ENCODE results near the gene CST9L. TPM values are rescaled to one million over a fixed set of nuclear protein-coding genes. Genes with fewer than 3 reads are reported as not detected.

Gene CST9L
- total and polyA plus RNA-seq, 11 donors = not detected

DNA sequence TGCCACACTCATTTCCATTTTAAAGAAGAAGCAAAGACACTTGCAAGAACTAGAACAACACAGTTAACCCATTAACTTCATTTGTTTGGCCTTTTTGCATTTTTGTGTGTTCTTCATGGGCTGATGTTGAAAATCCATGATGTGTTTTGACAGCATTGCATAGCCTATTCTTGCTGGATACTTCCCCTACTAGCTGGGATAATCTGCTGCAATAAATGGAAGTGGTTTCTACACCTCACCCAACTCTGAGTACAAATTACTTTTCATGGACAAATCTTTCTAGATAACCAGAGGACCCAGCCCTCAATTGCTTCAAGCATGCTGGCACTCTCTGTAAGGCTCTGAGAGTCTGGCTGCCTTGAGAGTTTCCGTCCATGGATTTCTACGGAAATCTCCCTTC is 26.5 kb downstream of the CST9L start:
- TF ChIP-seq POLR2A (IDR thresholded peaks at IDR 0.05) = no peak
- TF ChIP-seq, protein P1, sequence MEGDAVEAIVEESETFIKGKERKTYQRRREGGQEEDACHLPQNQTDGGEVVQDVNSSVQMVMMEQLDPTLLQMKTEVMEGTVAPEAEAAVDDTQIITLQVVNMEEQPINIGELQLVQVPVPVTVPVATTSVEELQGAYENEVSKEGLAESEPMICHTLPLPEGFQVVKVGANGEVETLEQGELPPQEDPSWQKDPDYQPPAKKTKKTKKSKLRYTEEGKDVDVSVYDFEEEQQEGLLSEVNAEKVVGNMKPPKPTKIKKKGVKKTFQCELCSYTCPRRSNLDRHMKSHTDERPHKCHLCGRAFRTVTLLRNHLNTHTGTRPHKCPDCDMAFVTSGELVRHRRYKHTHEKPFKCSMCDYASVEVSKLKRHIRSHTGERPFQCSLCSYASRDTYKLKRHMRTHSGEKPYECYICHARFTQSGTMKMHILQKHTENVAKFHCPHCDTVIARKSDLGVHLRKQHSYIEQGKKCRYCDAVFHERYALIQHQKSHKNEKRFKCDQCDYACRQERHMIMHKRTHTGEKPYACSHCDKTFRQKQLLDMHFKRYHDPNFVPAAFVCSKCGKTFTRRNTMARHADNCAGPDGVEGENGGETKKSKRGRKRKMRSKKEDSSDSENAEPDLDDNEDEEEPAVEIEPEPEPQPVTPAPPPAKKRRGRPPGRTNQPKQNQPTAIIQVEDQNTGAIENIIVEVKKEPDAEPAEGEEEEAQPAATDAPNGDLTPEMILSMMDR (IDR thresholded peaks at IDR 0.05) = no peak
- H3K27me3 ChIP-seq = peaks cover 0 to 3% (median 0%) of the 10 kb centered on the region in 9 donors
- no peaks in the 10 kb centered on the region for H3K4me1 ChIP-seq
- ATAC-seq (no peak), DNase-seq (no peak)
- no peaks in the 10 kb centered on the region for H3K9me3 ChIP-seq
- H3K27ac ChIP-seq = no peak overlapping the region
- intact Hi-C loops (cut with DNase I) = no loop called here
- 73 to 85% (median 76%) methylated on average over 2 of the region's 2 CpGs for WGBS, 4 donors
- H3K4me3 ChIP-seq = no peak overlapping the region
- no peaks in the 10 kb centered on the region for H3K36me3 ChIP-seq

DNA sequence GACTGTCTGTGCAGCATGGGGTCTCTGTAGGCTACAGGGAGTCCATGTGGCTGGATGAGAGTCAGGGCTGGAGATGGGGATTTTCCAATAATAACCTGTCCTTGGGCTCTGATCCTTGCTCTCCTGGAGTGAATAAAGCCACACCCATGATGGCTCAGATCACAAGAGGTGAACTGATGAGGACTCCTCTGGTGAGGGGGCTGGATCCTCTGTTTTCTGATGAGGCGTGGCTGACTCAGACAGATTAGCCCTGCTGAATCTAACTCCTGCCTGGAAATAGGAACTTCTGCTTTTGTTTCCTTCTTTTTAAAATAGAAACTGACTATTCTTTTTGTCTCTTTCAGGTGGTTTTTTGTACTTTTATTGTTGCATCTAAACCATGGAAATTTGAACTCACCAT is 27.0 kb downstream of the CST9L start:
- H3K27ac ChIP-seq = no peak overlapping the region
- intact Hi-C loops (cut with DNase I) = no loop called here
- DNase-seq (no peak), ATAC-seq (no peak)
- no peak overlapping the region for H3K4me3 ChIP-seq
- no peaks in the 10 kb centered on the region for H3K9me3 ChIP-seq
- TF ChIP-seq, protein P1 (IDR thresholded peaks at IDR 0.05) = no peak
- no peak for TF ChIP-seq POLR2A (IDR thresholded peaks at IDR 0.05)
- no peaks in the 10 kb centered on the region for H3K36me3 ChIP-seq
- no peaks in the 10 kb centered on the region for H3K4me1 ChIP-seq
- WGBS, 4 donors = 29 to 56% (median 43%) methylated on average over 1 of the region's 1 CpG
- H3K27me3 ChIP-seq = peaks cover 0 to 3% (median 0%) of the 10 kb centered on the region in 9 donors

DNA sequence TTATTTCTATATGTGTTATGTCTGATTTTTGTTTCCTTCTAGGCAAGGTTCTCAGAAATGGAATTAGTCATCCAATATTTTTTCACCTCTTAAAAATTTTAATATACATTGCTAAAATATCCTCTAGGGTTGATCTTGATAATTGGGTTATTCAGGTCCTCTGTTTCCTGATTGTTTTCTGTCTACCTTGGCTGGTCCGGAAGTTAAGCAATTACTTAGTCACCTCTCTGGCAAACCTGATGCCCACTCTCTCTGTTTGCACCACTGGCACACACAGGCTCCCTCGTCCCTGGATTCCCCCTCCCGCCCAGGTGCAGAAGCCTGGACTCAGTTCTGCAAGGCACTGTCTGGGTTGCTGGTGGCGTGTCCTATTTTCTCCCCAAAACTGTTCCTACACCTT is 27.7 kb downstream of the CST9L start:
- DNase-seq = no peak
- no peak for TF ChIP-seq POLR2A (IDR thresholded peaks at IDR 0.05)
- TF ChIP-seq, protein P1 (IDR thresholded peaks at IDR 0.05) = no peak
- peaks cover 0 to 3% (median 0%) of the 10 kb centered on the region in 9 donors for H3K27me3 ChIP-seq
- H3K4me1 ChIP-seq = no peaks in the 10 kb centered on the region
- intact Hi-C loops (cut with DNase I) = no loop called here
- H3K4me3 ChIP-seq = no peak overlapping the region
- H3K36me3 ChIP-seq = no peaks in the 10 kb centered on the region
- 66 to 81% (median 75%) methylated on average over 4 of the region's 4 CpGs for WGBS, 4 donors
- H3K9me3 ChIP-seq = no peaks in the 10 kb centered on the region
- H3K27ac ChIP-seq = no peak overlapping the region
- no peak for ATAC-seq

DNA sequence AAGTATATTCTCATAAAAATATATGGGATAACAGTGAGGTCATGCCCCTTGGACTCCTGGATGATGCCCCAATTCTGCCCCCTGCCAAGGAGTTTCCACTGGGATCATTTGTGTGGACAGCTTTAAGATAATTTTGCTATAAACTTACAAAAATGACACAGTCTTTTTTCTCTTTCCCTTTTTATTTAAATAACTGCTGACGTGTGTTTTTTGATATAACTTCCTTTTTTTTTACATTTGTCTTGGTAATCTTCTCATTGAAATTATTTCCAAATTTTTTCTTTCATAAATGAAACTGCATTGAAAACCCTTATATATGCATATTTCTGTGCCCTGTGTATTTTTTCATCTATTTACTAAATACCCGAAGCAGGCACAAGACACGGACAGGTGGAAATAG is 31.3 kb downstream of the CST9L start:
- intact Hi-C loops (cut with DNase I) = no loop called here
- ATAC-seq = no peak
- Histone ChIP-seq H3K27me3 (no peaks in the 10 kb centered on the region), H3K27ac (peak overlapping the region in 1 of 12 donors; percentile 27), H3K4me3 (no peak overlapping the region), H3K36me3 (no peaks in the 10 kb centered on the region), H3K9me3 (no peaks in the 10 kb centered on the region), H3K4me1 (no peaks in the 10 kb centered on the region)
- TF ChIP-seq POLR2A (IDR thresholded peaks at IDR 0.05) = no peak
- TF ChIP-seq, protein P1 (IDR thresholded peaks at IDR 0.05) = no peak
- DNase-seq = no peak
- 59 to 77% (median 70%) methylated on average over 3 of the region's 3 CpGs for WGBS, 4 donors

Measured in heart left ventricle (tissue), 16 donors.